HEK293 (cell line): ENCODE results near the gene FANCC.

ENCODE experiments used
- CTCF ChIA-PET: fragments of 350-600 bp; formaldehyde crosslinking; extraction: SDS; loops from one replicate; lab custom pipeline; 2021; ENCODE audit warnings: antibody characterized with exemption; lab: Yijun Ruan, JAX
- POLR2A ChIA-PET: fragments of 300-600 bp; formaldehyde crosslinking; extraction: SDS; loops from one replicate; lab custom pipeline; 2020; ENCODE audit warnings: antibody characterized with exemption, inconsistent platforms; lab: Yijun Ruan, JAX
- H3K27ac ChIP-seq: fragments of 200-500 bp; sonication (Bioruptor generic); 2 replicates; pipeline ENCODE4 v1.5.1; 2014; ENCODE audit warnings: low read depth, low read length, control low read depth, inconsistent platforms; ENCODE audit errors: extremely low read depth
- H3K36me3 ChIP-seq, 2 experiments: fragments of 200-500 bp in 1 of 2; sonication (Bioruptor generic) in 1 of 2; 1 replicate in 1 of 2; 2 replicates in 1 of 2; pipeline ENCODE4 v1.5.1; 2014 to 2017; ENCODE audit warnings: inconsistent platforms in 2 of 2, low read length in 2 of 2; ENCODE audit not compliant: control insufficient read depth in 2 of 2, insufficient read depth in 1 of 2
- H3K4me1 ChIP-seq: fragments of 200-500 bp; sonication (Bioruptor generic); 2 replicates; pipeline ENCODE4 v1.5.1; 2014; ENCODE audit warnings: mild to moderate bottlenecking, low read length, inconsistent platforms; ENCODE audit not compliant: control insufficient read depth, insufficient read depth
- H3K4me3 ChIP-seq: 2 replicates; pipeline ENCODE4 v1.5.1; 2011; ENCODE audit warnings: low read depth, mild to moderate bottlenecking, control low read depth, low read length, moderate library complexity
- H3K9me3 ChIP-seq: fragments of 200-500 bp; sonication (Bioruptor generic); 2 replicates; pipeline ENCODE4 v1.5.1; 2014; ENCODE audit warnings: low read depth, low read length, inconsistent platforms; ENCODE audit not compliant: control insufficient read depth, insufficient read depth
- GLIS2 ChIP-seq: fragments of 450-650 bp; formaldehyde crosslinking; IDR thresholded peaks from 2 replicates; pipeline ENCODE4 v1.5.1; 2016; ENCODE audit warnings: missing biosample characterization, missing genetic modification characterization
- HOXD13 ChIP-seq: sonication (generic); formaldehyde crosslinking; IDR thresholded peaks from 2 replicates; pipeline ENCODE4 v1.8.0; 2022; ENCODE audit warnings: missing genetic modification reagents, borderline replicate concordance
- KLF10 ChIP-seq: fragments of 450-650 bp; IDR thresholded peaks from 2 replicates; pipeline ENCODE4 v1.5.1; 2018; ENCODE audit warnings: missing biosample characterization, mild to moderate bottlenecking, missing genetic modification characterization
- MZF1 ChIP-seq: fragments of 450-650 bp; formaldehyde crosslinking; IDR thresholded peaks from 2 replicates; pipeline ENCODE4 v1.5.1; 2017; ENCODE audit warnings: missing biosample characterization, missing genetic modification characterization, borderline replicate concordance
- OSR2 ChIP-seq: fragments of 450-650 bp; formaldehyde crosslinking; IDR thresholded peaks from 2 replicates; pipeline ENCODE4 v1.5.1; 2016; ENCODE audit warnings: missing biosample characterization, missing genetic modification characterization
- SCRT2 ChIP-seq: fragments of 450-650 bp; formaldehyde crosslinking; IDR thresholded peaks from 2 replicates; pipeline ENCODE4 v1.5.1; 2016; ENCODE audit warnings: missing biosample characterization, missing genetic modification characterization
- SETDB1 ChIP-seq: IDR thresholded peaks from one replicate; pipeline ENCODE4 v1.6.1; 2017; ENCODE audit warnings: mild to moderate bottlenecking, low read length, moderate library complexity, mixed read lengths; ENCODE audit not compliant: insufficient read length
- TCF7L2 ChIP-seq: IDR thresholded peaks from 2 replicates; pipeline ENCODE4 v1.6.1; 2011; ENCODE audit warnings: low read depth, mild to moderate bottlenecking, inconsistent platforms, low read length, moderate library complexity, borderline replicate concordance
- WT1 ChIP-seq: fragments of 450-650 bp; formaldehyde crosslinking; IDR thresholded peaks from 2 replicates; pipeline ENCODE4 v1.5.1; 2016; ENCODE audit warnings: missing biosample characterization, missing genetic modification characterization
- ZNF114 ChIP-seq: fragments of 450-650 bp; formaldehyde crosslinking; IDR thresholded peaks from 2 replicates; pipeline ENCODE4 v1.5.0; 2017; ENCODE audit warnings: missing biosample characterization, missing genetic modification characterization
- ZNF133 ChIP-seq: fragments of 450-650 bp; formaldehyde crosslinking; IDR thresholded peaks from 2 replicates; pipeline ENCODE4 v1.5.1; 2016; ENCODE audit warnings: missing biosample characterization, missing genetic modification characterization
- ZNF341 ChIP-seq: fragments of 450-650 bp; formaldehyde crosslinking; IDR thresholded peaks from 2 replicates; pipeline ENCODE4; 2016; ENCODE audit warnings: low read depth, missing biosample characterization, missing genetic modification characterization
- ZNF354C ChIP-seq: fragments of 450-650 bp; formaldehyde crosslinking; IDR thresholded peaks from 2 replicates; pipeline ENCODE4 v1.5.1; 2016; ENCODE audit warnings: missing biosample characterization, missing genetic modification characterization, low read depth, borderline replicate concordance
- ZNF37A ChIP-seq: fragments of 450-650 bp; IDR thresholded peaks from 2 replicates; pipeline ENCODE4 v1.5.1; 2018; ENCODE audit warnings: missing biosample characterization, missing genetic modification characterization
- ZNF529 ChIP-seq: fragments of 450-650 bp; formaldehyde crosslinking; IDR thresholded peaks from 2 replicates; pipeline ENCODE4 v1.5.1; 2017; ENCODE audit warnings: missing genetic modification characterization, missing biosample characterization; ENCODE audit not compliant: insufficient replicate concordance
- ZNF664 ChIP-seq: fragments of 450-650 bp; formaldehyde crosslinking; IDR thresholded peaks from 2 replicates; pipeline ENCODE4 v1.5.1; 2016; ENCODE audit warnings: missing biosample characterization, missing genetic modification characterization
- ZNF747 ChIP-seq: fragments of 450-650 bp; formaldehyde crosslinking; IDR thresholded peaks from 2 replicates; pipeline ENCODE4 v1.5.1; 2016; ENCODE audit warnings: missing biosample characterization, missing genetic modification characterization
- TF ChIP-seq, protein P1 (sequence below): fragments of 450-650 bp; formaldehyde crosslinking; IDR thresholded peaks from 2 replicates; pipeline ENCODE4 v1.5.1; 2016; ENCODE audit warnings: missing biosample characterization, missing genetic modification characterization, borderline replicate concordance
- TF ChIP-seq, protein P2 (sequence below): fragments of 450-650 bp; formaldehyde crosslinking; IDR thresholded peaks from 2 replicates; pipeline ENCODE4 v1.5.1; 2016; ENCODE audit warnings: missing biosample characterization, missing genetic modification characterization

FANCC gene

DNA sequence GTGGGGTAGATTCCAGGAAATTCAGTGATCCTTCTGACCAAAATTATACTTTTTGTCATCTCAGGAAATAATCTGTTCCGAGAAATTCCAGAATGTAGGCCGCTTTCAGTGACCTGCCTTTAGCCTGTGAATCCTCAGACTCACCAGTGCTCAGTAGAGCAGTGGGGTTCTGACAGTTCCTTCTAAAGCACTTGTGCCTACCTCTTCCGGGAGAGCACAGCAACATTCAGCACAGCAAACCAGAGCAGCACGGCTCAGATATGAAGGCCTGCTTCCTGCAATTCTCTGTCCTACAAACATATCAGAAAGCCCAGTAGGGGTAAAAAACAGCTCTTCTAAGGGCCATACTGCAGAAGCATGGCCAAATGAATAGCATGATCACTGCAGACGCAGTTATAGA is 15.0 kb downstream of the FANCC start:
- POLR2A ChIA-PET = no interaction called here
- no peak overlapping the region for H3K27ac ChIP-seq
- H3K4me3 ChIP-seq = no peak overlapping the region

DNA sequence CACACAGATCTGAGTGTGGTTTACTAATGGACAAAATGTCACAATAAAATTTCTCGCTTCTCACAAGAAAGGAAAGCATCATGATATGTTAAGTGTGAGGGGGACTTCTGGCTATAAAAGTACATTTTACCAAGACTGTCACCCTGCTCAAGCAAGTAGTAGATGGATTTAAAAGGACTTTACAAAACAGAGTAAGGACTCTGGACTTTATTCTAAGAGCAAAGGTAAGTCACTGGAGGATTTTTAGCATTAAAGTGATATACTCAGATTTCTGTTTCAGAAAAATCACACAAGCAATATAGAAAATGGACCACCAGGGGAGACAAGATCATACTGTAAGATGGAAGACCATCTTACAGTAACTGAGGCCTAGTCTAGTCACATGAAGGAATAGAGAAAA is 19.7 kb downstream of the FANCC start:
- POLR2A ChIA-PET = no interaction called here
- H3K9me3 ChIP-seq = no peaks in the 10 kb centered on the region
- H3K36me3 ChIP-seq = no peaks in the 10 kb centered on the region
- CTCF ChIA-PET = interaction anchor here (0.5 kb wide), 1 partner anchor 9 kb away, joined by 3 read pairs; no protein-coding TSS in a partner anchor
- no peak overlapping the region for H3K27ac ChIP-seq
- H3K4me3 ChIP-seq = no peak overlapping the region
- TF ChIP-seq MZF1 (tag by site-specific recombination) (no peak), OSR2 (tag by site-specific recombination) (no peak), ZNF133 (no peak), SETDB1 (no peak), KLF10 (tag by site-specific recombination) (no peak), WT1 (tag by site-specific recombination) (no peak), TCF7L2 (no peak), ZNF747 (tag by site-specific recombination) (no peak), HOXD13 (CRISPR knock-in tag) (no peak), ZNF114 (no peak), ZNF664 (tag by site-specific recombination) (no peak), SCRT2 (tag by site-specific recombination) (no peak), ZNF354C (tag by site-specific recombination) (no peak), ZNF529 (tag by site-specific recombination) (no peak), ZNF37A (tag by site-specific recombination) (no peak)
- TF ChIP-seq, protein P1, sequence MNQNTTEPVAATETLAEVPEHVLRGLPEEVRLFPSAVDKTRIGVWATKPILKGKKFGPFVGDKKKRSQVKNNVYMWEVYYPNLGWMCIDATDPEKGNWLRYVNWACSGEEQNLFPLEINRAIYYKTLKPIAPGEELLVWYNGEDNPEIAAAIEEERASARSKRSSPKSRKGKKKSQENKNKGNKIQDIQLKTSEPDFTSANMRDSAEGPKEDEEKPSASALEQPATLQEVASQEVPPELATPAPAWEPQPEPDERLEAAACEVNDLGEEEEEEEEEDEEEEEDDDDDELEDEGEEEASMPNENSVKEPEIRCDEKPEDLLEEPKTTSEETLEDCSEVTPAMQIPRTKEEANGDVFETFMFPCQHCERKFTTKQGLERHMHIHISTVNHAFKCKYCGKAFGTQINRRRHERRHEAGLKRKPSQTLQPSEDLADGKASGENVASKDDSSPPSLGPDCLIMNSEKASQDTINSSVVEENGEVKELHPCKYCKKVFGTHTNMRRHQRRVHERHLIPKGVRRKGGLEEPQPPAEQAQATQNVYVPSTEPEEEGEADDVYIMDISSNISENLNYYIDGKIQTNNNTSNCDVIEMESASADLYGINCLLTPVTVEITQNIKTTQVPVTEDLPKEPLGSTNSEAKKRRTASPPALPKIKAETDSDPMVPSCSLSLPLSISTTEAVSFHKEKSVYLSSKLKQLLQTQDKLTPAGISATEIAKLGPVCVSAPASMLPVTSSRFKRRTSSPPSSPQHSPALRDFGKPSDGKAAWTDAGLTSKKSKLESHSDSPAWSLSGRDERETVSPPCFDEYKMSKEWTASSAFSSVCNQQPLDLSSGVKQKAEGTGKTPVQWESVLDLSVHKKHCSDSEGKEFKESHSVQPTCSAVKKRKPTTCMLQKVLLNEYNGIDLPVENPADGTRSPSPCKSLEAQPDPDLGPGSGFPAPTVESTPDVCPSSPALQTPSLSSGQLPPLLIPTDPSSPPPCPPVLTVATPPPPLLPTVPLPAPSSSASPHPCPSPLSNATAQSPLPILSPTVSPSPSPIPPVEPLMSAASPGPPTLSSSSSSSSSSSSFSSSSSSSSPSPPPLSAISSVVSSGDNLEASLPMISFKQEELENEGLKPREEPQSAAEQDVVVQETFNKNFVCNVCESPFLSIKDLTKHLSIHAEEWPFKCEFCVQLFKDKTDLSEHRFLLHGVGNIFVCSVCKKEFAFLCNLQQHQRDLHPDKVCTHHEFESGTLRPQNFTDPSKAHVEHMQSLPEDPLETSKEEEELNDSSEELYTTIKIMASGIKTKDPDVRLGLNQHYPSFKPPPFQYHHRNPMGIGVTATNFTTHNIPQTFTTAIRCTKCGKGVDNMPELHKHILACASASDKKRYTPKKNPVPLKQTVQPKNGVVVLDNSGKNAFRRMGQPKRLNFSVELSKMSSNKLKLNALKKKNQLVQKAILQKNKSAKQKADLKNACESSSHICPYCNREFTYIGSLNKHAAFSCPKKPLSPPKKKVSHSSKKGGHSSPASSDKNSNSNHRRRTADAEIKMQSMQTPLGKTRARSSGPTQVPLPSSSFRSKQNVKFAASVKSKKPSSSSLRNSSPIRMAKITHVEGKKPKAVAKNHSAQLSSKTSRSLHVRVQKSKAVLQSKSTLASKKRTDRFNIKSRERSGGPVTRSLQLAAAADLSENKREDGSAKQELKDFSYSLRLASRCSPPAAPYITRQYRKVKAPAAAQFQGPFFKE (tag by site-specific recombination) = no peak
- H3K4me1 ChIP-seq = no peaks in the 10 kb centered on the region

More for the DNA sequence above, 15.0 kb downstream of the FANCC start:
- Histone ChIP-seq H3K36me3 (no peaks in the 10 kb centered on the region), H3K4me1 (no peaks in the 10 kb centered on the region), H3K9me3 (no peaks in the 10 kb centered on the region)
- CTCF ChIA-PET = no interaction called here
- TF ChIP-seq ZNF341 (tag by site-specific recombination) (no peak), GLIS2 (tag by site-specific recombination) (no peak)
- TF ChIP-seq, protein P2, sequence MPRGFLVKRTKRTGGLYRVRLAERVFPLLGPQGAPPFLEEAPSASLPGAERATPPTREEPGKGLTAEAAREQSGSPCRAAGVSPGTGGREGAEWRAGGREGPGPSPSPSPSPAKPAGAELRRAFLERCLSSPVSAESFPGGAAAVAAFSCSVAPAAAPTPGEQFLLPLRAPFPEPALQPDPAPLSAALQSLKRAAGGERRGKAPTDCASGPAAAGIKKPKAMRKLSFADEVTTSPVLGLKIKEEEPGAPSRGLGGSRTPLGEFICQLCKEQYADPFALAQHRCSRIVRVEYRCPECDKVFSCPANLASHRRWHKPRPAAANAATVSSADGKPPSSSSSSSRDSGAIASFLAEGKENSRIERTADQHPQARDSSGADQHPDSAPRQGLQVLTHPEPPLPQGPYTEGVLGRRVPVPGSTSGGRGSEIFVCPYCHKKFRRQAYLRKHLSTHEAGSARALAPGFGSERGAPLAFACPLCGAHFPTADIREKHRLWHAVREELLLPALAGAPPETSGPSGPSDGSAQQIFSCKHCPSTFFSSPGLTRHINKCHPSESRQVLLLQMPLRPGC (tag by site-specific recombination) = no peak
